CD4-positive, alpha-beta memory T cell (primary cell): ENCODE data around the gene PCDH15. TPM values are rescaled to one million over a fixed set of nuclear protein-coding genes. Genes with fewer than 3 reads are reported as not detected.
A peak's percentile ranks its signal among the peaks of the same experiment; 100 is the strongest.
"Not testable (repeated sequence)": the region's sequence is repeated elsewhere in the genome, so short reads cannot be mapped to it uniquely, and the experiment has no call there.

Source experiments
- CTCF ChIA-PET: fragments of 350-600 bp; sonication (Branson Sonifier 250); formaldehyde crosslinking; loops from one replicate; lab custom pipeline; 2021; ENCODE audit warnings: inconsistent platforms; ENCODE audit not compliant: partially characterized antibody; lab: Charles Lee
- POLR2A ChIA-PET: fragments of 350-600 bp; sonication (Branson Sonifier 250); formaldehyde crosslinking; loops from one replicate; lab custom pipeline; 2021; ENCODE audit not compliant: partially characterized antibody; lab: Charles Lee
- DNase-seq, 5 donors: peaks; one replicate each; pipeline versions ENCODE4 v3.0.0 to v3.0.0-alpha.2; 2020 to 2022; ENCODE audit warnings: mixed read lengths in 1 of 5
- H3K27ac ChIP-seq: one replicate; pipeline ENCODE4 v1.7.0; 2013; ENCODE audit warnings: low read depth, low read length
- H3K27me3 ChIP-seq: 2 replicates; pipeline ENCODE4 v1.7.0; 2013; ENCODE audit warnings: mild to moderate bottlenecking, low read length, moderate library complexity; ENCODE audit not compliant: insufficient read depth
- H3K36me3 ChIP-seq: 2 replicates; pipeline ENCODE4 v1.7.0; 2013; ENCODE audit warnings: mild to moderate bottlenecking, low read length, moderate library complexity; ENCODE audit not compliant: insufficient read depth
- H3K4me1 ChIP-seq: 2 replicates; pipeline ENCODE4 v1.7.0; 2013; ENCODE audit warnings: mild to moderate bottlenecking, low read length, moderate library complexity; ENCODE audit not compliant: insufficient read depth
- H3K4me3 ChIP-seq, 2 donors: one replicate each; pipeline ENCODE4 v1.7.0; 2013; ENCODE audit warnings: low read length in 2 of 2, mild to moderate bottlenecking in 1 of 2
- H3K9me3 ChIP-seq, 2 donors: one replicate each; pipeline ENCODE4 v1.7.0; 2013; ENCODE audit warnings: low read length in 2 of 2, control low read depth in 1 of 2; ENCODE audit not compliant: control insufficient read depth in 1 of 2
- H3K27ac Mint-ChIP-seq, 7 donors: one replicate each; pipeline ENCODE4 v1.8.0; 2020 to 2021; ENCODE audit warnings: mixed read lengths in 7 of 7, mild to moderate bottlenecking in 6 of 7, inconsistent platforms in 3 of 7, moderate library complexity in 3 of 7
- H3K27me3 Mint-ChIP-seq, 2 donors: one replicate each; pipeline ENCODE4 v1.8.0; 2020 to 2021; ENCODE audit warnings: mixed read lengths in 2 of 2
- H3K36me3 Mint-ChIP-seq, 2 donors: one replicate each; pipeline ENCODE4 v1.8.0; 2020 to 2021; ENCODE audit warnings: mixed read lengths in 2 of 2, inconsistent platforms in 1 of 2, mild to moderate bottlenecking in 1 of 2
- H3K4me1 Mint-ChIP-seq, 4 donors: one replicate each; pipeline ENCODE4 v1.8.0; 2020 to 2021; ENCODE audit warnings: mixed read lengths in 4 of 4, mild to moderate bottlenecking in 1 of 4
- H3K4me3 Mint-ChIP-seq, 8 donors: one replicate each; pipeline ENCODE4 v1.8.0; 2020 to 2021; ENCODE audit warnings: mixed read lengths in 8 of 8, mild to moderate bottlenecking in 7 of 8, moderate library complexity in 6 of 8, inconsistent platforms in 3 of 8
- H3K9me3 Mint-ChIP-seq, 8 donors: one replicate each; pipeline ENCODE4 v1.8.0; 2020 to 2021; ENCODE audit warnings: mixed read lengths in 8 of 8, mild to moderate bottlenecking in 5 of 8, inconsistent platforms in 3 of 8, moderate library complexity in 1 of 8
- intact Hi-C: fragments of 100-400 bp; cut with micrococcal nuclease; formaldehyde crosslinking; loops from one replicate; pipeline ENCODE4 v1.15.1; 2023
- polyA plus RNA-seq, 2 donors: library from polyadenylated mRNA; unstranded; fragments of 300-500 nt; fragmentation: Illumina TruSeq; gene quantifications; one replicate each; pipeline ENCODE4 v1.2.3, GENCODE V29; 2021
- total RNA-seq, 2 experiments: library from RNA; stranded (reverse); gene quantifications; one replicate each; pipeline ENCODE4 v1.2.3, GENCODE V29; 2021

The PCDH15 gene
- total and polyA plus RNA-seq, 4 experiments from 2014 or later = not detected

- Mint-ChIP-seq H3K9me3 (peaks cover 0 to 26% (median 14%) of the 10 kb centered on the region in 8 donors), H3K36me3 (no peaks in the 10 kb centered on the region), H3K4me3 (no peak overlapping the region), H3K4me1 (no peaks in the 10 kb centered on the region), H3K27me3 (no peaks in the 10 kb centered on the region), H3K27ac (no peak overlapping the region)
- Histone ChIP-seq H3K4me1 (no peaks in the 10 kb centered on the region), H3K27me3 (no peaks in the 10 kb centered on the region), H3K9me3 (no peaks in the 10 kb centered on the region), H3K27ac (no peak overlapping the region), H3K4me3 (no peak overlapping the region), H3K36me3 (no peaks in the 10 kb centered on the region)
- intact Hi-C loops = no loop called here
- POLR2A ChIA-PET = no interaction called here
- CTCF ChIA-PET = no interaction called here
- DNase-seq = no peak
Observed at GRCh38 chr10:54402576-54402975, 398.5 kb downstream of the PCDH15 start.

DNA sequence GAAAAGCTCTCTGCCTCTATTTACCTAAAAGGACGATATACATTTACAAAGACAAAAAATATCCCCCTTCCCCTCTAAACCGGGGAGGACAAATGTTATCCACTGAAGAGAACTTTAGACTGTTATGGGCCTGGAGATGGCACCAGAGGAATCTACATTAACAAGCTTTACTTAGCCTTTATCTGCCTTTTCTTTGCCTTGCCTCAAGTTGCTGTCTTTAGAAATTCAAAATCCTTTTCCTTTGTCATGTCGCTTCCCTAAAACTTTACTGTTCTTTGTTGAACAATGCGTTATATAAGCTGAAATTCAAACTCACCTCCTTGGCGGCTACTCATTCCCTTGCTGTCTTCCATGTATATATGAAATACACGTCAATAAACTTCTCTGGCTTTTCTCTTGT, 405.0 kb downstream of the PCDH15 start:
- Mint-ChIP-seq H3K9me3 (peaks cover 0 to 18% (median 12%) of the 10 kb centered on the region in 8 donors), H3K27ac (peak overlapping the region in 1 of 7 donors; percentile 77), H3K27me3 (no peaks in the 10 kb centered on the region), H3K36me3 (no peaks in the 10 kb centered on the region), H3K4me3 (no peak overlapping the region), H3K4me1 (no peaks in the 10 kb centered on the region)
- no peak overlapping the region for H3K4me3 ChIP-seq
- no peaks in the 10 kb centered on the region for H3K9me3 ChIP-seq
- ChIA-PET CTCF (no interaction called here), POLR2A (no interaction called here)
- intact Hi-C loops = no loop called here
- H3K36me3 ChIP-seq = no peaks in the 10 kb centered on the region
- no peak overlapping the region for H3K27ac ChIP-seq
- no peaks in the 10 kb centered on the region for H3K4me1 ChIP-seq
- no peak for DNase-seq
- no peaks in the 10 kb centered on the region for H3K27me3 ChIP-seq

DNA sequence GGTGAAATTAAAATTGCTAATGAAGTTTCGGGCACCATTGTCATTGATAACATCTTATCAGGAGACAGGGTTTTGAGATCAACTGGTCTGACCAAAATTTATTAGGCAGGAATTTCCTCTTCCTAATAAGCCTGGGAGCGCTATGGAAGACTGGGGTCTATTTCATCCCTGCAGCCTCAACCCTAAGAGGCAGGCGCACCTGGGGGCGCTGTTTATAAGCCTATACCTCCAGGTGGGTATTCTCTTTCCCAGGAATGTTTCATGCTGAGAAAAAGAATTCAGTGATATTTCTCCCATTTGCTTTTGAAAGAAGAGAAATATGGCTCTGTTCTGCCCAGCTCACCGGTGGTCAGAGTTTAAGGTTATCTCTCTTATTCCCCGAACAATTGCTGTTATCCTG, 406.4 kb downstream of the PCDH15 start:
- peaks cover 0 to 18% (median 9%) of the 10 kb centered on the region in 8 donors for H3K9me3 Mint-ChIP-seq
- H3K36me3 ChIP-seq, DNase-seq, H3K27ac ChIP-seq, CTCF ChIA-PET, H3K4me3 Mint-ChIP-seq, H3K36me3 Mint-ChIP-seq, H3K27me3 ChIP-seq, H3K9me3 ChIP-seq, H3K27me3 Mint-ChIP-seq, H3K4me3 ChIP-seq, H3K4me1 ChIP-seq, POLR2A ChIA-PET, intact Hi-C loops, H3K4me1 Mint-ChIP-seq, H3K27ac Mint-ChIP-seq: not testable (repeated sequence)

DNA sequence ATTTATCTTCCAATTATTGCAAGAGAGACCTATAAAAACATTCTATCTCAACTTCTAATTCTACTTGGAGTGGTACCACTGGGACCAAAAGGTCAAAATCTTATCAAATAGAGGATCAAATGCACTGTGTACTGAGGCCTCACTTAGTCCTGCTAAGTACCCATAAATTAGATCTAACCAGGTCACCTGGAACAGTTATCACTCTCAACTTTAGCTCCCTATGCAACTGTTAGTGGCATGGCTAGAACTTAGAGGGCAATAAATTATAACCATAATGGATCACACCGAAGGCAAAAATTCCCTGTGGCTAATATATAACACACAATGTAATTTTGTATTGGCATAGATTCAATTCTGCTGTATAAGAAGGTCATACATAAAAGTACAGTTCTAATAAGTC, 428.9 kb downstream of the PCDH15 start:
- H3K36me3 ChIP-seq = no peaks in the 10 kb centered on the region
- no peaks in the 10 kb centered on the region for H3K4me1 ChIP-seq
- Mint-ChIP-seq H3K27me3 (no peaks in the 10 kb centered on the region), H3K4me3 (no peak overlapping the region), H3K4me1 (no peaks in the 10 kb centered on the region), H3K9me3 (peaks cover 0 to 9% (median 2%) of the 10 kb centered on the region in 8 donors), H3K36me3 (no peaks in the 10 kb centered on the region), H3K27ac (no peak overlapping the region)
- H3K27ac ChIP-seq = no peak overlapping the region
- ChIA-PET POLR2A (no interaction called here), CTCF (no interaction called here)
- intact Hi-C loops = no loop called here
- H3K27me3 ChIP-seq = no peaks in the 10 kb centered on the region
- DNase-seq = no peak
- no peak overlapping the region for H3K4me3 ChIP-seq
- no peaks in the 10 kb centered on the region for H3K9me3 ChIP-seq

- no peaks in the 10 kb centered on the region for H3K36me3 Mint-ChIP-seq
- intact Hi-C loops = no loop called here
- peaks cover 0 to 13% (median 5%) of the 10 kb centered on the region in 8 donors for H3K9me3 Mint-ChIP-seq
- ChIA-PET POLR2A (no interaction called here), CTCF (no interaction called here)
- H3K4me3 ChIP-seq = no peak overlapping the region
- no peaks in the 10 kb centered on the region for H3K27me3 ChIP-seq
- no peaks in the 10 kb centered on the region for H3K4me1 Mint-ChIP-seq
- no peaks in the 10 kb centered on the region for H3K4me1 ChIP-seq
- DNase-seq = no peak
- H3K27ac ChIP-seq = no peak overlapping the region
- no peaks in the 10 kb centered on the region for H3K36me3 ChIP-seq
- no peak overlapping the region for H3K27ac Mint-ChIP-seq
- H3K27me3 Mint-ChIP-seq = no peaks in the 10 kb centered on the region
- H3K9me3 ChIP-seq = no peaks in the 10 kb centered on the region
- H3K4me3 Mint-ChIP-seq = no peak overlapping the region
Observed at GRCh38 chr10:54368984-54369383, 432.0 kb downstream of the PCDH15 start.

DNA sequence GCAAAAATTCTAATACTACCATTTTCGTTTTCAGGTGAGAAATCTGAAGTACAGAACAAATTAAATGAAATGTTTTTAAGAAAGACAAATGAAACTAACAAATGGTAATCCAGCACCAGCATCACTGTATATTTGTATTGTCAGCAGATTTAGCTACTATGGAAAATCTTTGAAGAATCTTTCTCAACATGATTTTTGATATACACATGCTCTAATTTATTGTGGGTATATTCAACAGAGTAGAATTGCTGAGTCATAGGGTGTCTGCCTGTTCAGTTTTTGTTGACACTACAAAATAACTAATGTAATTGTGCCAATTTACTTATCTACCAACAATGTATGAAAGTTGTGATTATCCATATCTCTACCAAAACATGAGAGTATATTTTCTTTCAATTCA, 437.6 kb downstream of the PCDH15 start:
- Histone ChIP-seq H3K27ac (no peak overlapping the region), H3K36me3 (no peaks in the 10 kb centered on the region), H3K27me3 (no peaks in the 10 kb centered on the region), H3K4me1 (no peaks in the 10 kb centered on the region), H3K9me3 (no peaks in the 10 kb centered on the region), H3K4me3 (no peak overlapping the region)
- Mint-ChIP-seq H3K27me3 (no peaks in the 10 kb centered on the region), H3K36me3 (no peaks in the 10 kb centered on the region), H3K4me1 (no peaks in the 10 kb centered on the region), H3K27ac (no peak overlapping the region), H3K9me3 (peaks cover 0 to 14% (median 6%) of the 10 kb centered on the region in 8 donors), H3K4me3 (no peak overlapping the region)
- CTCF ChIA-PET = no interaction called here
- POLR2A ChIA-PET = no interaction called here
- intact Hi-C loops = no loop called here
- DNase-seq = no peak

GRCh38 chr10:54342058-54342457, 459.0 kb downstream of the PCDH15 start:
- H3K4me3 Mint-ChIP-seq = no peak overlapping the region
- H3K27me3 ChIP-seq = no peaks in the 10 kb centered on the region
- intact Hi-C loops = no loop called here

DNA sequence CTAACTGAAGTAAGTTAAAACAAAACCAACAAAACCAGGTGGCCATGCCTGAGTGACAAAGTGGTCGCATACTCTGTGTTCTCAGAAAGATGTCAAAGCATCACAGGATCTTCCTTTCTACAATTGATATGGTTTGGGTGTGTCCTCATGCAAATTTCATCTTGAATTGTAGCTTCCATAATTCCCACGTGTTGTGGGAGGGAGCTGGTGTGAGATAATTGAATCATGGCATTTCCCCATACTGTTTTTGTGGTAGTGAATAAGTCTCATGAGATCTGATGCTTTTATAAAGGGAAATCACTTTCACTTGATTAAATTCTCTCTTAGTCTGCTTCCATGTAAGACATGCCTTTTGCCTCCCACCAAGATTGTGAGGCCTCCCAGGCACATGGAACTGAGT, 465.7 kb downstream of the PCDH15 start:
- H3K27ac Mint-ChIP-seq = no peak overlapping the region
- ChIA-PET POLR2A (no interaction called here), CTCF (no interaction called here)
- Histone ChIP-seq H3K9me3 (no peaks in the 10 kb centered on the region), H3K4me3 (no peak overlapping the region), H3K4me1 (no peaks in the 10 kb centered on the region), H3K36me3 (no peaks in the 10 kb centered on the region), H3K27ac (no peak overlapping the region), H3K27me3 (no peaks in the 10 kb centered on the region)
- H3K9me3 Mint-ChIP-seq = peaks cover 2 to 24% (median 12%) of the 10 kb centered on the region in 8 donors
- intact Hi-C loops = no loop called here
- no peaks in the 10 kb centered on the region for H3K4me1 Mint-ChIP-seq
- H3K36me3 Mint-ChIP-seq = no peaks in the 10 kb centered on the region
- DNase-seq = no peak
- no peak overlapping the region for H3K4me3 Mint-ChIP-seq
- H3K27me3 Mint-ChIP-seq = no peaks in the 10 kb centered on the region

More at GRCh38 chr10:54342058-54342457, 459.0 kb downstream of the PCDH15 start:
- Histone ChIP-seq H3K27ac (no peak overlapping the region), H3K4me3 (no peak overlapping the region), H3K9me3 (no peaks in the 10 kb centered on the region), H3K36me3 (no peaks in the 10 kb centered on the region), H3K4me1 (no peaks in the 10 kb centered on the region)
- POLR2A ChIA-PET = no interaction called here
- CTCF ChIA-PET = no interaction called here
- H3K9me3 Mint-ChIP-seq = peaks cover 3 to 28% (median 17%) of the 10 kb centered on the region in 8 donors
- H3K27ac Mint-ChIP-seq = no peak overlapping the region
- H3K36me3 Mint-ChIP-seq = no peaks in the 10 kb centered on the region
- no peak for DNase-seq
- no peaks in the 10 kb centered on the region for H3K4me1 Mint-ChIP-seq
- H3K27me3 Mint-ChIP-seq = no peaks in the 10 kb centered on the region
